HG03039 (cell line): ENCODE measurements around the gene MTERF4.

Experiments
- ATAC-seq: cut with Tn5 transposase; IDR thresholded peaks from one replicate; pipeline ENCODE4 v1.9.1; 2021; ENCODE audit warnings: mild to moderate bottlenecking, moderate library complexity; ENCODE audit not compliant: unreplicated experiment

The MTERF4 gene

GRCh38 chr2:241091734-241092445, 10.2 kb downstream of the MTERF4 start:
- no peak for ATAC-seq

- no peak for ATAC-seq
These were observed 10.9 kb downstream of the MTERF4 start for GRCh38 chr2:241091201-241091600.

GRCh38 chr2:241088791-241089732, 13.0 kb downstream of the MTERF4 start:
- ATAC-seq: no peak

GRCh38 chr2:241088376-241088775, 13.7 kb downstream of the MTERF4 start:
- no peak for ATAC-seq

GRCh38 chr2:241087420-241088268, 14.4 kb downstream of the MTERF4 start:
- ATAC-seq: peak; percentile 67

GRCh38 chr2:241084856-241085444, 17.1 kb downstream of the MTERF4 start:
- no peak for ATAC-seq

- no peak for ATAC-seq
These were observed 19.0 kb downstream of the MTERF4 start for GRCh38 chr2:241083091-241083415.

- ATAC-seq: no peak
These were observed 19.6 kb downstream of the MTERF4 start for GRCh38 chr2:241082341-241083090.

- no peak for ATAC-seq
These were observed 20.3 kb downstream of the MTERF4 start for GRCh38 chr2:241081643-241082340.

- ATAC-seq: no peak
These were observed 20.9 kb downstream of the MTERF4 start for GRCh38 chr2:241081190-241081642.

- ATAC-seq: no peak
These were observed 21.5 kb downstream of the MTERF4 start for GRCh38 chr2:241080405-241081189.

GRCh38 chr2:241074901-241075540, 27.1 kb downstream of the MTERF4 start:
- ATAC-seq: no peak

GRCh38 chr2:241074065-241074818, 27.8 kb downstream of the MTERF4 start:
- no peak for ATAC-seq

GRCh38 chr2:241073166-241074064, 28.7 kb downstream of the MTERF4 start:
- ATAC-seq: no peak

GRCh38 chr2:241072553-241073165, 29.4 kb downstream of the MTERF4 start:
- no peak for ATAC-seq

GRCh38 chr2:241072151-241072550, 29.9 kb downstream of the MTERF4 start:
- no peak for ATAC-seq
